Glutamatergic neuron (in vitro differentiated cells): ENCODE measurements around the gene SEMA7A. TPM values are rescaled to one million over a fixed set of nuclear protein-coding genes. Genes with fewer than 3 reads are reported as not detected.

Experiments
- DNase-seq: peaks from one replicate; pipeline ENCODE4 v3.0.0; 2022
- H3K27ac Mint-ChIP-seq: one replicate; pipeline ENCODE4 v1.8.0; 2020; ENCODE audit warnings: mild to moderate bottlenecking, mixed read lengths, inconsistent platforms; ENCODE audit not compliant: unreplicated experiment
- H3K27me3 Mint-ChIP-seq: one replicate; pipeline ENCODE4 v1.8.0; 2020; ENCODE audit warnings: mild to moderate bottlenecking, moderate library complexity, mixed read lengths, inconsistent platforms; ENCODE audit not compliant: unreplicated experiment
- H3K36me3 Mint-ChIP-seq: one replicate; pipeline ENCODE4 v1.8.0; 2020; ENCODE audit warnings: mild to moderate bottlenecking, mixed read lengths, inconsistent platforms; ENCODE audit not compliant: unreplicated experiment
- H3K4me1 Mint-ChIP-seq: one replicate; pipeline ENCODE4 v1.8.0; 2020; ENCODE audit warnings: mild to moderate bottlenecking, low read depth, mixed read lengths, inconsistent platforms; ENCODE audit not compliant: unreplicated experiment
- H3K4me3 Mint-ChIP-seq: one replicate; pipeline ENCODE4 v1.8.0; 2020; ENCODE audit warnings: mild to moderate bottlenecking, mixed read lengths, inconsistent platforms; ENCODE audit not compliant: unreplicated experiment
- H3K9me3 Mint-ChIP-seq: one replicate; pipeline ENCODE4 v1.8.0; 2020; ENCODE audit warnings: mild to moderate bottlenecking, moderate library complexity, mixed read lengths, inconsistent platforms; ENCODE audit not compliant: unreplicated experiment
- total RNA-seq: library from RNA; stranded (reverse); fragmentation: NEBNext Ultra II Directional; extraction: Animal tissue kit (Norgen Biotek cat#: 25700); gene quantifications from one replicate; pipeline ENCODE4 v1.2.1, GENCODE V29; 2021; ENCODE audit not compliant: unreplicated experiment
- TF ChIP-seq, protein P1 (sequence below): fragments of 200-600 bp; sonication (generic); IDR thresholded peaks from one replicate; pipeline ENCODE4 v1.5.0; 2021; ENCODE audit not compliant: partially characterized antibody, unreplicated experiment

SEMA7A gene
- total RNA-seq, 1 donor from 2014 or later: 16.2 TPM

DNA sequence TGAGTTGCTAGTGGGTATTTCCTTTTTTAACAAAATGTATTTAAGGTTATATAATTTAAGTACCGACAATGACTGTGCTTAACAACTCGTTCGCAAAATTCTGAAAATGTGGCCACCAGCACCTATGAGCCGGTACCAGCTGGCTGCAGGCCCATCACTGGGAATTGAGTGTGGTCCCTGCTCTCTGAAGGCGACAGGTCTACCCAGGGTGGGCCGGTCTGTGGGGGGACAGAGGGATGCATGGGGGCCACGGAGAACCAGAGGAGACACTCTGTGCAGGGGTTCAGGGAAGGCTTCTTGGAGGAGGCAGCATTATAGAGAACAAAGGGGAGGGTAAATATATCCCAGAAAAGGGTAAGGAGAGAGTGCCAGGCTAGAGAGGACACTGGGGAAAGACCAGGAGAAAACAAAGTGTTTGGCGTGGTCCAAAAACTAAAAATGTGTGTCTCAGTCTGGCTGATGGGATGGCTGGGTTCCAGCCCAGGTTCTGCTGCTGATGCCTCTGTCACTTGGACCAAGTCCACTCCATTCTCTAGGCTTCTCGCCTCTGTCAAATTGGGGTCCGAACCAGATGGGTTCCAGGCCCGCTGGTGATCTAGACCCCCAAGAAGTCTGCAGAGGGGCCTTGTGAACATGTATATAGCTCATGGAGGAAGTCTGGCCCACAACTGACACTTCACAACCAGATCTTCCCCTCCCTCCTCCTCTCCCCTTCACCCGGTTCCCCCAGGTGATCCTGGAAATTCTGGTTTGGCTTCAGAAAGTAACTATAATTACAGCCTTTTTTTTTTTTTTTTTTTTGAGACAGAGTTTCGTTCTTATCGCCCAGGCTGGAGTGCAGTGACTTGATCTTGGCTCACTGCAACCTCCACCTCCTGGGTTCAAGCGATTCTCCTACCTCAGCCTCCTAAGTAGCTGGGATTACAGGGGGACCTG, 55.7 kb downstream of the SEMA7A start:
- H3K9me3 Mint-ChIP-seq: no peaks in the 10 kb centered on the region
- peak; percentile 6 for DNase-seq
- H3K4me1 Mint-ChIP-seq: peaks cover 6% of the 10 kb centered on the region
- H3K27me3 Mint-ChIP-seq: peaks cover 2% of the 10 kb centered on the region
- TF ChIP-seq, protein P1, sequence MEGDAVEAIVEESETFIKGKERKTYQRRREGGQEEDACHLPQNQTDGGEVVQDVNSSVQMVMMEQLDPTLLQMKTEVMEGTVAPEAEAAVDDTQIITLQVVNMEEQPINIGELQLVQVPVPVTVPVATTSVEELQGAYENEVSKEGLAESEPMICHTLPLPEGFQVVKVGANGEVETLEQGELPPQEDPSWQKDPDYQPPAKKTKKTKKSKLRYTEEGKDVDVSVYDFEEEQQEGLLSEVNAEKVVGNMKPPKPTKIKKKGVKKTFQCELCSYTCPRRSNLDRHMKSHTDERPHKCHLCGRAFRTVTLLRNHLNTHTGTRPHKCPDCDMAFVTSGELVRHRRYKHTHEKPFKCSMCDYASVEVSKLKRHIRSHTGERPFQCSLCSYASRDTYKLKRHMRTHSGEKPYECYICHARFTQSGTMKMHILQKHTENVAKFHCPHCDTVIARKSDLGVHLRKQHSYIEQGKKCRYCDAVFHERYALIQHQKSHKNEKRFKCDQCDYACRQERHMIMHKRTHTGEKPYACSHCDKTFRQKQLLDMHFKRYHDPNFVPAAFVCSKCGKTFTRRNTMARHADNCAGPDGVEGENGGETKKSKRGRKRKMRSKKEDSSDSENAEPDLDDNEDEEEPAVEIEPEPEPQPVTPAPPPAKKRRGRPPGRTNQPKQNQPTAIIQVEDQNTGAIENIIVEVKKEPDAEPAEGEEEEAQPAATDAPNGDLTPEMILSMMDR: no peak
- no peaks in the 10 kb centered on the region for H3K36me3 Mint-ChIP-seq
- H3K27ac Mint-ChIP-seq: no peak overlapping the region
- no peak overlapping the region for H3K4me3 Mint-ChIP-seq

DNA sequence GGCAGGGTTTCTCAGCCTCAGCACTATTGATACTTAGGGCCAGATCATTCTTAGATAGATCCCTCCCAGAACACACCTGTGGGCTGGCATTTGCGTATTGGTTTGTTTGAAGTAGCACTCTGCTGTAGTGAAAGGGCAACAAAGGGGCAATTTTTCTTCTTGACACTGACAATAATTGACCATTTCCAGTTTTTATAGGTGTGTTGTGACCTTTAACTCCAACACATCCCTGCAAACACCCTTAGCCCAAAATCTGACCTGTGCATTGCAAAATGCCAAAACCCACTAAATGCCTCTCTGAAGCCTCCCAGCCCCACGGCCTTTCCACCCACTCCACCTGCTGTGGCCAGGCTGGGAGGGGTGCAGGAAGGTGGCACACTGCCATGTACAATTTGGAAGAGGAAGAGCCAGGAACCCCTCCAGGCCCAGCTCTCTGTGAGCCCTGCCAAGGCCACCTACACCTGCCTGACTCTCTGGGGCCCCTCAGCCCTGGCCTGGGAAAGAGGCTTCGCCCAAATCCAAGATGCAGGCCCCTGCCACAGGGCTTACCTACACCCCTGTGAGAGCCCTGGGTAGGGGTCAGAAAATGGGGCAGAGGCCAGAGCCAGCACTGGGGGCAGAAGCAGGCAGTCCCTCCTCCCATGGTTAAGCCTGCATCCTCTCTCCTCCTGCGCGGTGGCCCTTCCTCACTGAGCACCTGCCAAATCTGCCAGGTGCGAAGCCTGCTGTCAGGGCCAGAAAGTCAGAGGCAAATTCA, 56.8 kb downstream of the SEMA7A start:
- no peaks in the 10 kb centered on the region for H3K36me3 Mint-ChIP-seq
- no peaks in the 10 kb centered on the region for H3K27me3 Mint-ChIP-seq

DNA sequence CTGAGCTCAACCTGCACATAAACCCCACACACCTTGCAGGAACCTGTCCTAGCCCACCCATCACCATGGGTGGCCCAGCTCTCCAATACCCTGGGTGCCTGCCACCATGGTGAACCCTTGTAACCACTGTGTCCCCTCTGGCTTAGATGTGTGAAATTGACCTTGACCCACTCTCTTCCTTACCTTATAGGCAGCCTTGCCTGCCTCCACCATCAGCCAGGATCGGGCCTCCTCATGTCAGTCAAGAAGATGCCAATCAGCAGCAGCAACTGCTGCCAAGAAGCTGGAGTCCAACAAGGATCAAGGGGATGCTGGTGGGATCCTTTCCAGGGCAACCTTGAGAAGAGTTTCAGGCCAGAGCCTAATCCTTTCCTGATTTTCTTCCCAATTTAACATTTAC, 57.5 kb downstream of the SEMA7A start:
- H3K36me3 Mint-ChIP-seq: no peaks in the 10 kb centered on the region

More for the DNA sequence above, 56.8 kb downstream of the SEMA7A start:
- Mint-ChIP-seq H3K4me3 (no peak overlapping the region), H3K9me3 (peaks cover 1% of the 10 kb centered on the region), H3K4me1 (peaks cover 6% of the 10 kb centered on the region), H3K27ac (no peak overlapping the region)
- TF ChIP-seq, protein P1: no peak
- DNase-seq: peak; percentile 8

DNA sequence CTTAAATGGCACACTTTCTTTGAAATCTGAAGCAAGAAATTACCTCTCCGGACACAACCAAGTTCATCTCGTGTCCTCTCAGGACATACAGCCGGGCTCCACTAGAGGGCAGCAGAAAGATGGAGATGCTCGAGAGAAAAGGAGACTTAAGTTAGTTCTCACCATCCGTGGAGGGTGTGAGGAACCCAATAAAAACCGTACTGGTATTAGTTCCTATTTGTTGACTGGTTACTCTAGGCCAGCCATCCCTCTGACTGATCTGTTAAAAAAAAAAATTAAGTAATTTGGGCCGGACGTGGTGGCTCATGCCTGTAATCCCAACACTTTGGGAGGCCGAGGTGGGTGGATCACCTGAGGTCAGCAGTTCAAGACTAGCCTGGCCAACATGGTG, 58.5 kb downstream of the SEMA7A start:
- TF ChIP-seq, protein P1: peak; percentile 82
- Mint-ChIP-seq H3K9me3 (peaks cover 1% of the 10 kb centered on the region), H3K27me3 (no peaks in the 10 kb centered on the region), H3K36me3 (no peaks in the 10 kb centered on the region), H3K4me3 (peak overlapping the region; percentile 72), H3K4me1 (peaks cover 8% of the 10 kb centered on the region), H3K27ac (no peak overlapping the region)
- DNase-seq: peak; percentile 91

More for the DNA sequence above, 57.5 kb downstream of the SEMA7A start:
- TF ChIP-seq, protein P1: no peak
- H3K4me1 Mint-ChIP-seq: peaks cover 6% of the 10 kb centered on the region
- H3K27ac Mint-ChIP-seq: no peak overlapping the region
- no peak overlapping the region for H3K4me3 Mint-ChIP-seq
- H3K9me3 Mint-ChIP-seq: peaks cover 1% of the 10 kb centered on the region
- no peak for DNase-seq
- no peaks in the 10 kb centered on the region for H3K27me3 Mint-ChIP-seq
